Suprapubic skin (tissue), 3 donors: ENCODE measurements around the gene PNLIPRP1.

Source experiments
- EP300 ChIP-seq: sonication (generic); formaldehyde crosslinking; IDR thresholded peaks from one replicate; pipeline ENCODE4 v1.6.1; 2017; ENCODE audit warnings: antibody characterized with exemption
- POLR2A ChIP-seq, 2 donors: fragments of 450-650 bp; IDR thresholded peaks; one replicate each; pipeline ENCODE4 v1.6.1; 2017; ENCODE audit warnings: antibody characterized with exemption in 2 of 2, mild to moderate bottlenecking in 2 of 2, moderate library complexity in 2 of 2
- TF ChIP-seq, protein P1 (sequence below), 2 donors: fragments of 200-600 bp in 1 of 2; fragments of 450-650 bp in 1 of 2; sonication (generic) in 1 of 2; IDR thresholded peaks; one replicate each; pipeline ENCODE4 v1.5.1; 2016 to 2019; ENCODE audit warnings: antibody characterized with exemption in 2 of 2, mild to moderate bottlenecking in 1 of 2, moderate library complexity in 1 of 2

GRCh38 chr10:116557305-116557880 lies 33.4 kb upstream of the PNLIPRP1 start:
- TF ChIP-seq POLR2A (IDR thresholded peaks at IDR 0.05), result no peak
- TF ChIP-seq, protein P1, sequence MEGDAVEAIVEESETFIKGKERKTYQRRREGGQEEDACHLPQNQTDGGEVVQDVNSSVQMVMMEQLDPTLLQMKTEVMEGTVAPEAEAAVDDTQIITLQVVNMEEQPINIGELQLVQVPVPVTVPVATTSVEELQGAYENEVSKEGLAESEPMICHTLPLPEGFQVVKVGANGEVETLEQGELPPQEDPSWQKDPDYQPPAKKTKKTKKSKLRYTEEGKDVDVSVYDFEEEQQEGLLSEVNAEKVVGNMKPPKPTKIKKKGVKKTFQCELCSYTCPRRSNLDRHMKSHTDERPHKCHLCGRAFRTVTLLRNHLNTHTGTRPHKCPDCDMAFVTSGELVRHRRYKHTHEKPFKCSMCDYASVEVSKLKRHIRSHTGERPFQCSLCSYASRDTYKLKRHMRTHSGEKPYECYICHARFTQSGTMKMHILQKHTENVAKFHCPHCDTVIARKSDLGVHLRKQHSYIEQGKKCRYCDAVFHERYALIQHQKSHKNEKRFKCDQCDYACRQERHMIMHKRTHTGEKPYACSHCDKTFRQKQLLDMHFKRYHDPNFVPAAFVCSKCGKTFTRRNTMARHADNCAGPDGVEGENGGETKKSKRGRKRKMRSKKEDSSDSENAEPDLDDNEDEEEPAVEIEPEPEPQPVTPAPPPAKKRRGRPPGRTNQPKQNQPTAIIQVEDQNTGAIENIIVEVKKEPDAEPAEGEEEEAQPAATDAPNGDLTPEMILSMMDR (IDR thresholded peaks at IDR 0.05), result no peak
- no peak for TF ChIP-seq EP300
